GM12892 (cell line): ENCODE measurements around the gene C5orf15.

Experiments used
- POLR2A ChIP-seq: IDR thresholded peaks from 2 replicates; pipeline ENCODE4 v1.6.1; 2011; ENCODE audit warnings: low read depth, low read length, control low read depth
- POLR2AphosphoS5 ChIP-seq: IDR thresholded peaks from 2 replicates; pipeline ENCODE4 v1.6.1; 2011; ENCODE audit warnings: low read depth, low read length, control low read depth
- TAF1 ChIP-seq: IDR thresholded peaks from 2 replicates; pipeline ENCODE4 v1.6.1; 2011; ENCODE audit warnings: low read depth, mild to moderate bottlenecking, control low read depth, low read length, borderline replicate concordance

- TF ChIP-seq POLR2A (no peak), POLR2AphosphoS5 (no peak), TAF1 (no peak)
Measured at GRCh38 chr5:134008266-134008749, 39.9 kb upstream of the C5orf15 start.
